ENCODE data around the gene SDCBP2.

GRCh38 chr20:1319051-1319450 is 9.9 kb downstream of the SDCBP2 start:
- TF ChIP-seq CTCF (IDR thresholded peaks at IDR 0.05) = no peak
- no peak for TF ChIP-seq POLR2A (IDR thresholded peaks at IDR 0.05)

Measured in Peyer's patch (tissue), 4 donors.